ENCODE results near the gene MYO18A. TPM values are rescaled to one million over a fixed set of nuclear protein-coding genes. Genes with fewer than 3 reads are reported as not detected.

The MYO18A gene, protein sequence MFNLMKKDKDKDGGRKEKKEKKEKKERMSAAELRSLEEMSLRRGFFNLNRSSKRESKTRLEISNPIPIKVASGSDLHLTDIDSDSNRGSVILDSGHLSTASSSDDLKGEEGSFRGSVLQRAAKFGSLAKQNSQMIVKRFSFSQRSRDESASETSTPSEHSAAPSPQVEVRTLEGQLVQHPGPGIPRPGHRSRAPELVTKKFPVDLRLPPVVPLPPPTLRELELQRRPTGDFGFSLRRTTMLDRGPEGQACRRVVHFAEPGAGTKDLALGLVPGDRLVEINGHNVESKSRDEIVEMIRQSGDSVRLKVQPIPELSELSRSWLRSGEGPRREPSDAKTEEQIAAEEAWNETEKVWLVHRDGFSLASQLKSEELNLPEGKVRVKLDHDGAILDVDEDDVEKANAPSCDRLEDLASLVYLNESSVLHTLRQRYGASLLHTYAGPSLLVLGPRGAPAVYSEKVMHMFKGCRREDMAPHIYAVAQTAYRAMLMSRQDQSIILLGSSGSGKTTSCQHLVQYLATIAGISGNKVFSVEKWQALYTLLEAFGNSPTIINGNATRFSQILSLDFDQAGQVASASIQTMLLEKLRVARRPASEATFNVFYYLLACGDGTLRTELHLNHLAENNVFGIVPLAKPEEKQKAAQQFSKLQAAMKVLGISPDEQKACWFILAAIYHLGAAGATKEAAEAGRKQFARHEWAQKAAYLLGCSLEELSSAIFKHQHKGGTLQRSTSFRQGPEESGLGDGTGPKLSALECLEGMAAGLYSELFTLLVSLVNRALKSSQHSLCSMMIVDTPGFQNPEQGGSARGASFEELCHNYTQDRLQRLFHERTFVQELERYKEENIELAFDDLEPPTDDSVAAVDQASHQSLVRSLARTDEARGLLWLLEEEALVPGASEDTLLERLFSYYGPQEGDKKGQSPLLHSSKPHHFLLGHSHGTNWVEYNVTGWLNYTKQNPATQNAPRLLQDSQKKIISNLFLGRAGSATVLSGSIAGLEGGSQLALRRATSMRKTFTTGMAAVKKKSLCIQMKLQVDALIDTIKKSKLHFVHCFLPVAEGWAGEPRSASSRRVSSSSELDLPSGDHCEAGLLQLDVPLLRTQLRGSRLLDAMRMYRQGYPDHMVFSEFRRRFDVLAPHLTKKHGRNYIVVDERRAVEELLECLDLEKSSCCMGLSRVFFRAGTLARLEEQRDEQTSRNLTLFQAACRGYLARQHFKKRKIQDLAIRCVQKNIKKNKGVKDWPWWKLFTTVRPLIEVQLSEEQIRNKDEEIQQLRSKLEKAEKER (N-terminal part only)
- total RNA-seq (2021; ENCODE audit: unreplicated experiment) (37.2 TPM), Bru-seq, nascent RNA (percentile 65 among the genes with signal in this experiment), BruChase-seq, experiment 1, labeled RNA remaining after a 6-hour chase (percentile 80 among the genes with signal in this experiment), BruChase-seq, experiment 2, labeled RNA remaining after a 2-hour chase (percentile 69 among the genes with signal in this experiment)
- 33.8 and 36.0 TPM in 2 replicates for polyA plus RNA-seq (2012)
- long read RNA-seq, partial matches to known transcripts: 36 of 43 reads
- long read RNA-seq, other reads (novel, unspliced or antisense): 7 of 43 reads

DNA sequence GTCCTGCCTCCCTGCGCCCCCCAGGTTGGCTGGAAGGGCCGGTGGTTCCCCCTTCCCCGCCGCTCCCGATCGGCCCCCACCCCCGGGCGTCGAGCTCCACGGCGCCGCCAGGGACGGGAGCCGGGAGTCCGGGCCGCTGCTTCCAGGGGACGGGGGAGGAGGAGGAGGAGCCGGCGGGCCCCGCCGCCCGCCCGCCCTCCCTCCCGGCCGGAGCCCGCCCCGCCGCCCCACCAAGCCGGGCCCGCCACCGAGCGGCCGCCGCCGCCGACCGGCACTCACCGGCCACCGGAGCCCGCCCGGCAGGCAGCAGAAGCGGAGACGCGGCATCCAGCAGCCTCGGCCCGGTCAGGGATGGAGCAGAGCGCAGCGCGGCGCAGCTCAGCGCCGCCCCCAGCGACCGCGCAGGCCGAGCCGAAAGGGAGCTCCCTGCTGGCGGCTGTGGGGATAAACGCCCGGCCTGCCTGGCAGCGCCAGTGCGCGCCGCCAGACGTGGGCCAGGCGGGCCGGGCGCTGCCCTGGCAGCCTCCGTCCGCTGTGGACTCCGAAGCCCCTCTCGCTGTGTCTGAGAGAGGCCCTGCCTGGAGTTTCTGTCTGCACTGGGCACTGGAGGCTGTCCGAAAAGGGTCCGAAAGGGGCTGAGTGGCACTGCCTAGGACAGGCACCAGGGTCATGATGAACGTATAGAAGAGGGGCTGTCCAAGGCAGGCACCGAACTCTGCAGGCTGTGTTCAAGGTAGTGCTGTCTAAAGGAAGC is at the start of gene MYO18A:
Gene MYO18A, minus strand, starts transcription at position 365 of the 754 bp plus-strand sequence. CDS start 13,458 bp downstream, outside the sequence.
- no peaks in the 10 kb centered on the region for H4K20me1 ChIP-seq (ENCODE audit: insufficient read depth)
- ATAC-seq: peak; percentile 82
- H3K27ac ChIP-seq (ENCODE audit: low read depth, low read length): peak within 1 kb of the TSS; percentile 85
- peak within 1 kb of the TSS; percentile 83 for H3K9ac ChIP-seq (ENCODE audit: low read length)
- no peaks in the 10 kb centered on the region for H3K9me2 ChIP-seq (ENCODE audit: insufficient read depth)
- no peak for DNase-seq (ENCODE audit: low read depth, low spot score)
- intact Hi-C loops (cut with micrococcal nuclease): no loop called here
- BruUV-seq (replicated peaks): no TSS peak
- CTCF ChIA-PET: interaction anchor here (0.6 to 4.7 kb wide), 22 partner anchors 10 to 593 kb away, joined by 3 to 54 read pairs (median 6); no protein-coding TSS in a partner anchor
- no peaks in the 10 kb centered on the region for H3K27me3 ChIP-seq (ENCODE audit: insufficient read depth, low read length)
- POLR2A ChIA-PET: interaction anchor here (0.8 to 5.0 kb wide), 9 partner anchors 14 to 229 kb away, joined by 3 to 31 read pairs (median 4); partner anchors contain the start of genes NUFIP2 and PHF12
- H3K9me3 ChIP-seq (ENCODE audit: control insufficient read depth in 1 of 2, insufficient read depth in 1 of 2, low read depth in 1 of 2, low read length in 2 of 2): no peaks in the 10 kb centered on the region
- no peaks in the 10 kb centered on the region for H3K36me3 ChIP-seq (ENCODE audit: control insufficient read depth in 1 of 2, insufficient read depth in 2 of 2, low read length in 2 of 2)
- H3K79me2 ChIP-seq (ENCODE audit: insufficient read depth, low read length): peaks cover 31% of the 10 kb centered on the region
- RAD21 ChIA-PET (ENCODE audit: low non-redundant PET in 1 of 2, low total read pairs in 2 of 2, uncharacterized antibody in 2 of 2, unreplicated experiment in 2 of 2): interaction anchor here (0.6 to 2.4 kb wide), 10 partner anchors 25 to 56 kb away, joined by 3 to 14 read pairs (median 4); no protein-coding TSS in a partner anchor
- H3K4me1 ChIP-seq (ENCODE audit: control insufficient read depth in 1 of 2, insufficient read depth in 2 of 2, low read length in 2 of 2): peaks cover 32 to 54% of the 10 kb centered on the region in 2 experiments
- TF ChIP-seq RAD21 (IDR thresholded peaks at IDR 0.05; ENCODE audit: low read depth) (peak; percentile 65), ZFX (IDR thresholded peaks at IDR 0.05) (peak; percentile 52), FOSL1 (IDR thresholded peaks at IDR 0.05; ENCODE audit: low read depth) (no peak), TCF7L2 (IDR thresholded peaks at IDR 0.05; ENCODE audit: borderline replicate concordance, extremely low read depth, insufficient read depth, insufficient read length) (peak; percentile 32), ELF1 (IDR thresholded peaks at IDR 0.05; ENCODE audit: borderline replicate concordance, low read depth) (no peak), POLR2AphosphoS5 (IDR thresholded peaks at IDR 0.05; ENCODE audit: low read depth, low read length) (peak; percentile 70), YY1 (IDR thresholded peaks at IDR 0.05; ENCODE audit: extremely low read depth, insufficient replicate concordance, low read depth, low read length) (peak; percentile 5), POLR2A (IDR thresholded peaks at IDR 0.05; ENCODE audit: borderline replicate concordance, extremely low read depth, insufficient read depth, insufficient read length) (no peak)
- TF ChIP-seq, protein P1, sequence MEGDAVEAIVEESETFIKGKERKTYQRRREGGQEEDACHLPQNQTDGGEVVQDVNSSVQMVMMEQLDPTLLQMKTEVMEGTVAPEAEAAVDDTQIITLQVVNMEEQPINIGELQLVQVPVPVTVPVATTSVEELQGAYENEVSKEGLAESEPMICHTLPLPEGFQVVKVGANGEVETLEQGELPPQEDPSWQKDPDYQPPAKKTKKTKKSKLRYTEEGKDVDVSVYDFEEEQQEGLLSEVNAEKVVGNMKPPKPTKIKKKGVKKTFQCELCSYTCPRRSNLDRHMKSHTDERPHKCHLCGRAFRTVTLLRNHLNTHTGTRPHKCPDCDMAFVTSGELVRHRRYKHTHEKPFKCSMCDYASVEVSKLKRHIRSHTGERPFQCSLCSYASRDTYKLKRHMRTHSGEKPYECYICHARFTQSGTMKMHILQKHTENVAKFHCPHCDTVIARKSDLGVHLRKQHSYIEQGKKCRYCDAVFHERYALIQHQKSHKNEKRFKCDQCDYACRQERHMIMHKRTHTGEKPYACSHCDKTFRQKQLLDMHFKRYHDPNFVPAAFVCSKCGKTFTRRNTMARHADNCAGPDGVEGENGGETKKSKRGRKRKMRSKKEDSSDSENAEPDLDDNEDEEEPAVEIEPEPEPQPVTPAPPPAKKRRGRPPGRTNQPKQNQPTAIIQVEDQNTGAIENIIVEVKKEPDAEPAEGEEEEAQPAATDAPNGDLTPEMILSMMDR (IDR thresholded peaks at IDR 0.05 in 2 of 3, conservative IDR thresholded peaks at IDR 0.05 in 1 of 3; ENCODE audit: borderline replicate concordance in 1 of 3, insufficient read depth in 1 of 3, low read depth in 2 of 3, low read length in 2 of 3): peak; percentile 63 to 92 (median 80)
- TF ChIP-seq, protein P2, sequence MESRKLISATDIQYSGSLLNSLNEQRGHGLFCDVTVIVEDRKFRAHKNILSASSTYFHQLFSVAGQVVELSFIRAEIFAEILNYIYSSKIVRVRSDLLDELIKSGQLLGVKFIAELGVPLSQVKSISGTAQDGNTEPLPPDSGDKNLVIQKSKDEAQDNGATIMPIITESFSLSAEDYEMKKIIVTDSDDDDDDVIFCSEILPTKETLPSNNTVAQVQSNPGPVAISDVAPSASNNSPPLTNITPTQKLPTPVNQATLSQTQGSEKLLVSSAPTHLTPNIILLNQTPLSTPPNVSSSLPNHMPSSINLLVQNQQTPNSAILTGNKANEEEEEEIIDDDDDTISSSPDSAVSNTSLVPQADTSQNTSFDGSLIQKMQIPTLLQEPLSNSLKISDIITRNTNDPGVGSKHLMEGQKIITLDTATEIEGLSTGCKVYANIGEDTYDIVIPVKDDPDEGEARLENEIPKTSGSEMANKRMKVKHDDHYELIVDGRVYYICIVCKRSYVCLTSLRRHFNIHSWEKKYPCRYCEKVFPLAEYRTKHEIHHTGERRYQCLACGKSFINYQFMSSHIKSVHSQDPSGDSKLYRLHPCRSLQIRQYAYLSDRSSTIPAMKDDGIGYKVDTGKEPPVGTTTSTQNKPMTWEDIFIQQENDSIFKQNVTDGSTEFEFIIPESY (IDR thresholded peaks at IDR 0.05; ENCODE audit: extremely low read depth, insufficient replicate concordance, low read length): no peak
- H2AFZ ChIP-seq (ENCODE audit: low read depth, low read length, poor library complexity, severe bottlenecking): no peak within 1 kb of the TSS
- H3K4me3 ChIP-seq (replicated peaks in 1 of 2; ENCODE audit: low read depth in 1 of 2, low read length in 2 of 2): peak within 1 kb of the TSS; percentile 58 to 64
- H3K4me2 ChIP-seq (ENCODE audit: low read length): peak within 1 kb of the TSS; percentile 94

Data from HCT116 (cell line).